Measurements from ENCODE around the gene CKMT1B. TPM values are rescaled to one million over a fixed set of nuclear protein-coding genes. Genes with fewer than 3 reads are reported as not detected.
"Not testable (repeated sequence)": the region's sequence is repeated elsewhere in the genome, so short reads cannot be mapped to it uniquely, and the experiment has no call there.

Gene CKMT1B
- total RNA-seq, 1 experiment from 2014 or later = not detected

DNA sequence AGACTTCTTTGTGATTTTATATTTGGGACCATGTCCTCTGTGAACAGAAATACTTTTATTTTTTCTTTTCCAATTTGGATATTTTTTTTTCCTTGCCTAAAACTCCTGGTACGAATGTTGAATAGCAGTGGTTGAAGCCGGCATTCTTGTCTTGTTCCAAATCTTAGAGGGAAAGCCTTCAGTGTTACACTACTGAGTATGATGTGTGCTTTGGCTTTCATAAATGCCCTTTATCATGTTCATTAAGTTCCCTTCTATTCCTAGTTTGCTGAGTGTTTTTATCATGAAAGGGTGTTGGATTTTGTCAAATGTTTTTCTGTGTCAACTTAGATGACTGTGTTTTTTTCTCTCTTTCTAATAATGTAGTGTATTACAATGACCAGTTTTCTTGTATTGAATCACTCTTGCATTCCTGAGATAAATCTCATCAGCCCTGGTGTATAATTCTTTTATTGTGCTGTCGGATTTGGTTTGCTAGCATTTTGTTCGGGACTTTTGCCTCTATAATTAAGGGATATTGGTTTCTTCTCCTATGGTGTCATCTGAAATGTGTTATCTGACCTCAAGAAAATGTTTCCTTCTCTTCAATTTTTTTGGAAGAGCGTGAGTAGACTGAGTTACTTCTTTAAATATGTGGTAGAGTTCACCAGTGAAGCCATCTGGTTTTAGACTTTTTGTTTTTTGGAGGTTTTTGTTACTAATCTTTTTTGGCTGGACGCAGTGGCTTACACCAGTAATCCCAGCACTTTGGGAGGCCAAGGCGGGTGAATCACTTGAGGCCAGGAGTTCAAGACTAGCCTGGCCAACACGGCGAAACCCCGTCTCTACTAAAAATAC is 43.1 kb upstream of the CKMT1B start:
- no peaks in the 10 kb centered on the region for H3K36me3 ChIP-seq (ENCODE audit: low read depth)
- no peaks in the 10 kb centered on the region for H3K79me2 ChIP-seq (ENCODE audit: low read depth)
- intact Hi-C loops (cut with micrococcal nuclease; ENCODE audit: unreplicated experiment) = no loop called here
- DNase-seq = no peak
- no TSS peak for BruUV-seq (replicated peaks)
- H3F3A ChIP-seq (ENCODE audit: insufficient read depth, low read depth) = no peaks in the 10 kb centered on the region
- ChIA-PET CTCF (interaction anchor here (0.7 kb wide), 1 partner anchor 748 kb away, joined by 8 read pairs; no protein-coding TSS in a partner anchor), POLR2A (ENCODE audit: unreplicated experiment) (no interaction called here)
- no peaks in the 10 kb centered on the region for H3K9me2 ChIP-seq (ENCODE audit: insufficient read depth)
- H3K27me3 ChIP-seq (ENCODE audit: insufficient read depth, low read depth) = no peaks in the 10 kb centered on the region
- H3K4me3 ChIP-seq = no peak overlapping the region
- H3K4me1 ChIP-seq (replicated peaks; ENCODE audit: insufficient read depth) = no peaks in the 10 kb centered on the region
- H2AFZ ChIP-seq = no peak overlapping the region
- H3K27ac ChIP-seq = no peak overlapping the region
- H3K4me2 ChIP-seq = no peak overlapping the region
- no peaks in the 10 kb centered on the region for H3K9me3 ChIP-seq (ENCODE audit: insufficient read depth, low read depth)
- no peak for TF ChIP-seq CTCF (conservative IDR thresholded peaks at IDR 0.05)
- TF ChIP-seq EZH2 (IDR thresholded peaks at IDR 0.05; ENCODE audit: low read depth) = no peak
- H4K20me1 ChIP-seq (ENCODE audit: insufficient read depth) = no peaks in the 10 kb centered on the region

- H3K36me3 ChIP-seq (ENCODE audit: low read depth) = no peaks in the 10 kb centered on the region
- no peak for DNase-seq
- no peaks in the 10 kb centered on the region for H3K9me3 ChIP-seq (ENCODE audit: insufficient read depth, low read depth)
- no peaks in the 10 kb centered on the region for H3F3A ChIP-seq (ENCODE audit: insufficient read depth, low read depth)
- TF ChIP-seq EZH2 (IDR thresholded peaks at IDR 0.05; ENCODE audit: low read depth) = no peak
- TF ChIP-seq CTCF (conservative IDR thresholded peaks at IDR 0.05) = no peak
- BruUV-seq (replicated peaks) = no TSS peak
- H4K20me1 ChIP-seq (ENCODE audit: insufficient read depth) = no peaks in the 10 kb centered on the region
- CTCF ChIA-PET = interaction anchor here (0.6 to 0.7 kb wide), 3 partner anchors 69 to 736 kb away, joined by 4 to 10 read pairs (median 8); partner anchors contain the start of gene GOLM2
- H3K4me3 ChIP-seq = no peak overlapping the region
- H3K27me3 ChIP-seq (ENCODE audit: insufficient read depth, low read depth) = no peaks in the 10 kb centered on the region
- no peaks in the 10 kb centered on the region for H3K79me2 ChIP-seq (ENCODE audit: low read depth)
- no peaks in the 10 kb centered on the region for H3K9me2 ChIP-seq (ENCODE audit: insufficient read depth)
- POLR2A ChIA-PET (ENCODE audit: unreplicated experiment) = interaction anchor here (0.6 kb wide), 1 partner anchor 195 kb away, joined by 3 read pairs; no protein-coding TSS in a partner anchor
- no peak overlapping the region for H3K4me2 ChIP-seq
- no peak overlapping the region for H3K27ac ChIP-seq
- intact Hi-C loops (cut with micrococcal nuclease; ENCODE audit: unreplicated experiment) = no loop called here
- H2AFZ ChIP-seq = no peak overlapping the region
- H3K4me1 ChIP-seq (replicated peaks; ENCODE audit: insufficient read depth) = no peaks in the 10 kb centered on the region
Observed at GRCh38 chr15:43552256-43552655, 41.6 kb upstream of the CKMT1B start.

DNA sequence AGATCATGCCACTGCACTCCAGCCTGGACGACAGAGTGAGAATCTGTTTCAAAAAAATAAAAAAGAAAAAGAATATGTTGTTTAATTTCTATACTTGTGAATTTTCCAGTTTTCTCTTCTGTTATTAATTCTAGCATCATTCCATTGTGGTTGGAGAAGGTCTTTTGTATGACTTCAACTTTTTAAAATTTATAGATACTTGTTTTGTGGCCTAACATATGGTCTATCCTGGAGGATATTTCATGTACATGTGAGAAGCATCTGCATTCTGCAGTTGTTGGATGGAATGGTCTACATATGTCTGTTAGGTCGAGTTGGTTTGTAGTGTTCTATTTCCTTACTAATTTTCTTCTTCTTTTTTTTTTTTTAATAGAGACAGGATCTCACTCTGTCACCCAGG is 40.8 kb upstream of the CKMT1B start:
- intact Hi-C loops (cut with micrococcal nuclease; ENCODE audit: unreplicated experiment) = no loop called here
- no peak for DNase-seq

DNA sequence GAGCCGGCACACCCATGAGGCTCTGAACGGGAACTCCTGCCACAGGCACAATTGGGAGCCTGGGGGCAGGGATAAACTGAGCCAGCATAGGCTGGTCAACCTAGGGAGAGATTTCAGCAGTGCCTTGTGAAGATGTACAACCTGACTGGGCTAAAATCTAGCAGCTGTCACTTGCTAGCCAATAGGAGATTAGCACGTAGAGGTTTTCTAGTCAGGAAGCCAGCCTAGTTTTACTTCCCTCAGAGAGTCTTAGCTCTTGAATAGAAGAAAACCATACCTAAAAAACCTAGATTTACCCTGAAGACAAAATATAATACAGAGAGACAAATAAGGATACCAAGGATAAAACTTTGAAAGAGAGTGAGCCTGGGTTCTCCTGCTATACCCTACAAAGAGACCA is 31.1 kb upstream of the CKMT1B start:
- H3K27me3 ChIP-seq (ENCODE audit: insufficient read depth, low read depth); H3K4me2 ChIP-seq; DNase-seq; H3K36me3 ChIP-seq (ENCODE audit: low read depth); H3K4me1 ChIP-seq (replicated peaks; ENCODE audit: insufficient read depth); H4K20me1 ChIP-seq (ENCODE audit: insufficient read depth); H2AFZ ChIP-seq; intact Hi-C loops (cut with micrococcal nuclease; ENCODE audit: unreplicated experiment); H3K9me2 ChIP-seq (ENCODE audit: insufficient read depth); H3K27ac ChIP-seq; H3K4me3 ChIP-seq; H3K9me3 ChIP-seq (ENCODE audit: insufficient read depth, low read depth); BruUV-seq (replicated peaks); CTCF ChIA-PET; POLR2A ChIA-PET (ENCODE audit: unreplicated experiment); H3K79me2 ChIP-seq (ENCODE audit: low read depth); H3F3A ChIP-seq (ENCODE audit: insufficient read depth, low read depth): not testable (repeated sequence)

More for the DNA sequence above, 40.8 kb upstream of the CKMT1B start:
- Histone ChIP-seq H4K20me1 (ENCODE audit: insufficient read depth) (no peaks in the 10 kb centered on the region), H3K27ac (no peak overlapping the region), H3K9me3 (ENCODE audit: insufficient read depth, low read depth) (no peaks in the 10 kb centered on the region), H3K27me3 (ENCODE audit: insufficient read depth, low read depth) (no peaks in the 10 kb centered on the region), H2AFZ (no peak overlapping the region), H3K4me3 (no peak overlapping the region), H3K9me2 (ENCODE audit: insufficient read depth) (no peaks in the 10 kb centered on the region), H3K4me1 (replicated peaks; ENCODE audit: insufficient read depth) (no peaks in the 10 kb centered on the region), H3K79me2 (ENCODE audit: low read depth) (no peaks in the 10 kb centered on the region), H3F3A (ENCODE audit: insufficient read depth, low read depth) (no peaks in the 10 kb centered on the region), H3K36me3 (ENCODE audit: low read depth) (no peaks in the 10 kb centered on the region), H3K4me2 (no peak overlapping the region)
- TF ChIP-seq CTCF (conservative IDR thresholded peaks at IDR 0.05) (no peak), EZH2 (IDR thresholded peaks at IDR 0.05; ENCODE audit: low read depth) (no peak)
- no TSS peak for BruUV-seq (replicated peaks)
- ChIA-PET CTCF (interaction anchor here (0.6 kb wide), 1 partner anchor 735 kb away, joined by 4 read pairs; the partner anchor contains the start of gene GOLM2), POLR2A (ENCODE audit: unreplicated experiment) (interaction anchor here (0.6 kb wide), 1 partner anchor 196 kb away, joined by 3 read pairs; no protein-coding TSS in a partner anchor)

- H2AFZ ChIP-seq; CTCF ChIA-PET; H3K79me2 ChIP-seq (ENCODE audit: low read depth); H3K27me3 ChIP-seq (ENCODE audit: insufficient read depth, low read depth); H3K9me3 ChIP-seq (ENCODE audit: insufficient read depth, low read depth); H4K20me1 ChIP-seq (ENCODE audit: insufficient read depth); BruUV-seq (replicated peaks); DNase-seq; H3F3A ChIP-seq (ENCODE audit: insufficient read depth, low read depth); POLR2A ChIA-PET (ENCODE audit: unreplicated experiment); H3K4me1 ChIP-seq (replicated peaks; ENCODE audit: insufficient read depth); H3K36me3 ChIP-seq (ENCODE audit: low read depth); H3K9me2 ChIP-seq (ENCODE audit: insufficient read depth); intact Hi-C loops (cut with micrococcal nuclease; ENCODE audit: unreplicated experiment); H3K4me2 ChIP-seq; H3K4me3 ChIP-seq; H3K27ac ChIP-seq: not testable (repeated sequence)
Observed at GRCh38 chr15:43563793-43564192, 30.0 kb upstream of the CKMT1B start.

Data from PC-9 (cell line).